Large intestine (tissue), 3 donors: ENCODE measurements around the gene AMFR. TPM values are rescaled to one million over a fixed set of nuclear protein-coding genes. Genes with fewer than 3 reads are reported as not detected.

ENCODE experiments used
- DNase-seq, 2 donors: peaks; one replicate each; pipeline versions ENCODE4 v3.0.0 to v3.0.0-alpha.2; 2013
- H3K27ac ChIP-seq: one replicate; pipeline ENCODE4 v1.5.1; 2013; ENCODE audit warnings: low read length
- H3K27me3 ChIP-seq: 2 replicates; pipeline ENCODE4 v1.6.1; 2013; ENCODE audit warnings: low read length; ENCODE audit not compliant: control insufficient read depth, insufficient read depth
- H3K36me3 ChIP-seq: 2 replicates; pipeline ENCODE4 v1.6.1; 2013; ENCODE audit warnings: low read length; ENCODE audit not compliant: control insufficient read depth, insufficient read depth
- H3K4me1 ChIP-seq: one replicate; pipeline ENCODE4 v1.6.1; 2013; ENCODE audit warnings: low read length; ENCODE audit not compliant: control insufficient read depth, insufficient read depth
- H3K4me3 ChIP-seq: one replicate; pipeline ENCODE4 v1.5.1; 2013; ENCODE audit warnings: low read length
- H3K9me3 ChIP-seq: one replicate; pipeline ENCODE4 v1.6.1; 2013; ENCODE audit warnings: mild to moderate bottlenecking, low read depth, low read length, moderate library complexity; ENCODE audit not compliant: control insufficient read depth
- WGBS: methylation state at CpG from one replicate; pipeline ENCODE4 v1.1.5; 2013; ENCODE audit warnings: low lambda C conversion rate; ENCODE audit not compliant: insufficient coverage; 5-methylcytosine and 5-hydroxymethylcytosine counted together
- polyA plus RNA-seq: library from polyadenylated mRNA; unstranded; fragments of 120-200 nt; gene quantifications from one replicate; pipeline ENCODE4 v1.2.1, GENCODE V29; 2013

The AMFR gene
- polyA plus RNA-seq, 1 donor, result 85.9 TPM

GRCh38 chr16:56348168-56349085, 76.9 kb downstream of the AMFR start:
- Histone ChIP-seq H3K27me3 (no peaks in the 10 kb centered on the region), H3K36me3 (no peaks in the 10 kb centered on the region), H3K9me3 (no peaks in the 10 kb centered on the region), H3K4me3 (no peak overlapping the region), H3K27ac (no peak overlapping the region), H3K4me1 (no peaks in the 10 kb centered on the region)
- 100% methylated on average over 1 of the region's 25 CpGs for WGBS
- no peak for DNase-seq

- H3K36me3 ChIP-seq, result no peaks in the 10 kb centered on the region
- no peak overlapping the region for H3K27ac ChIP-seq
- no CpG with 5 or more reads among the region's 11 CpGs for WGBS
- H3K27me3 ChIP-seq, result no peaks in the 10 kb centered on the region
- no peak overlapping the region for H3K4me3 ChIP-seq
- DNase-seq, result no peak
- H3K9me3 ChIP-seq, result no peaks in the 10 kb centered on the region
- no peaks in the 10 kb centered on the region for H3K4me1 ChIP-seq
Measured at GRCh38 chr16:56347670-56348069, 77.7 kb downstream of the AMFR start.

GRCh38 chr16:56347166-56347565, 78.2 kb downstream of the AMFR start:
- WGBS, result no CpG with 5 or more reads among the region's 8 CpGs
- Histone ChIP-seq H3K4me3 (no peak overlapping the region), H3K27me3 (no peaks in the 10 kb centered on the region), H3K27ac (no peak overlapping the region), H3K36me3 (no peaks in the 10 kb centered on the region), H3K4me1 (no peaks in the 10 kb centered on the region), H3K9me3 (no peaks in the 10 kb centered on the region)
- no peak for DNase-seq

- H3K9me3 ChIP-seq, result no peaks in the 10 kb centered on the region
- H3K4me1 ChIP-seq, result no peaks in the 10 kb centered on the region
- no peaks in the 10 kb centered on the region for H3K36me3 ChIP-seq
- H3K27me3 ChIP-seq, result no peaks in the 10 kb centered on the region
- no peak overlapping the region for H3K4me3 ChIP-seq
- DNase-seq, result no peak
- WGBS, result 100% methylated on average over 1 of the region's 15 CpGs
- no peak overlapping the region for H3K27ac ChIP-seq
Measured at GRCh38 chr16:56346131-56346890, 79.0 kb downstream of the AMFR start.

GRCh38 chr16:56345406-56346050, 79.8 kb downstream of the AMFR start:
- Histone ChIP-seq H3K4me3 (no peak overlapping the region), H3K27ac (no peak overlapping the region), H3K9me3 (no peaks in the 10 kb centered on the region), H3K36me3 (no peaks in the 10 kb centered on the region), H3K27me3 (no peaks in the 10 kb centered on the region), H3K4me1 (no peaks in the 10 kb centered on the region)
- no CpG with 5 or more reads among the region's 13 CpGs for WGBS
- no peak for DNase-seq

GRCh38 chr16:56344518-56345405, 80.6 kb downstream of the AMFR start:
- Histone ChIP-seq H3K4me3 (no peak overlapping the region), H3K27me3 (no peaks in the 10 kb centered on the region), H3K9me3 (no peaks in the 10 kb centered on the region), H3K4me1 (no peaks in the 10 kb centered on the region), H3K27ac (no peak overlapping the region), H3K36me3 (no peaks in the 10 kb centered on the region)
- DNase-seq, result peak in 1 of 2 donors; percentile 20
- WGBS, result no CpG with 5 or more reads among the region's 18 CpGs

- H3K36me3 ChIP-seq, result no peaks in the 10 kb centered on the region
- H3K4me1 ChIP-seq, result no peaks in the 10 kb centered on the region
- H3K27me3 ChIP-seq, result no peaks in the 10 kb centered on the region
- H3K27ac ChIP-seq, result no peak overlapping the region
- WGBS, result no CpG with 5 or more reads among the region's 27 CpGs
- no peak for DNase-seq
- no peak overlapping the region for H3K4me3 ChIP-seq
- H3K9me3 ChIP-seq, result no peaks in the 10 kb centered on the region
Measured at GRCh38 chr16:56343661-56344517, 81.5 kb downstream of the AMFR start.

- DNase-seq, result no peak
- H3K4me3 ChIP-seq, result no peak overlapping the region
- no peaks in the 10 kb centered on the region for H3K27me3 ChIP-seq
- H3K9me3 ChIP-seq, result no peaks in the 10 kb centered on the region
- no peaks in the 10 kb centered on the region for H3K36me3 ChIP-seq
- WGBS, result no CpG with 5 or more reads among the region's 9 CpGs
- no peak overlapping the region for H3K27ac ChIP-seq
- no peaks in the 10 kb centered on the region for H3K4me1 ChIP-seq
Measured at GRCh38 chr16:56341656-56342399, 83.5 kb downstream of the AMFR start.
